8988T (cell line): Measurements from ENCODE around the gene B4GALNT3.
A peak's percentile ranks its signal among the peaks of the same experiment; 100 is the strongest.
"Not testable (repeated sequence)": the region's sequence is repeated elsewhere in the genome, so short reads cannot be mapped to it uniquely, and the experiment has no call there.

Source experiments
- DNase-seq: peaks from one replicate; pipeline ENCODE4 v3.0.0; 2011

B4GALNT3 gene

GRCh38 chr12:561391-561705, 101.6 kb downstream of the B4GALNT3 start:
- DNase-seq = no peak

GRCh38 chr12:561908-562593, 102.3 kb downstream of the B4GALNT3 start:
- no peak for DNase-seq

- DNase-seq = no peak
These were observed 102.9 kb downstream of the B4GALNT3 start for GRCh38 chr12:562634-563033.

GRCh38 chr12:563250-563781, 103.6 kb downstream of the B4GALNT3 start:
- no peak for DNase-seq

GRCh38 chr12:563787-564298, 104.1 kb downstream of the B4GALNT3 start:
- no peak for DNase-seq

- DNase-seq = no peak
These were observed 105.4 kb downstream of the B4GALNT3 start for GRCh38 chr12:565161-565560.

DNA sequence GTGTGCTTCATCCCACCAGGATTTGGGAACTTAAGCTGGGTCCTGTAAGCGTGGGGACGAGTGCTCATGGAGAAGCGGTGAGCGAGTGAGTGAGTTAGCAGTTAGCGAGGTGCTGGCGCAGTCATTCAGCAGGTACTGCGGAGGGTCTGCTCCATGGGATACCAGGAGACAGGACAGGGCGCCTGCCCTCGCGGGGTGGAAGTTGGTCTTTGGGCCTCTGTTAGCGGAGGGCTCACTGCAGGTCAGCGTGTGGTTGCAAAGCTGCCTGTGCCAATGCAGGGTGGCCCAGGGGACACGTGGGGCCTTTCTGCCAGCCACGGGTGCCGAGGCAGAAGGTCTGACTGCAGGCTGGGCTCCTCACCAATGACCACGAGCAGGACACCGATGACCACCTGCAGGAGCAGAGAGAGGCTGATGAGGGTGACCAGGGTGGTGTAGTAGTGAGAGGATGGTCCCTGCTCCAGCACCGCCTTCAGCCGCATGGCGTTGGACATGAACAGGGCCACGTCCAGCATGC, 105.9 kb downstream of the B4GALNT3 start:
- no peak for DNase-seq

- DNase-seq = no peak
These were observed 108.7 kb downstream of the B4GALNT3 start for GRCh38 chr12:568486-568885.

GRCh38 chr12:569091-569676, 109.4 kb downstream of the B4GALNT3 start:
- no peak for DNase-seq

GRCh38 chr12:569803-570434, 110.2 kb downstream of the B4GALNT3 start:
- DNase-seq = peak; percentile 87

- peak; percentile 80 for DNase-seq
These were observed 110.7 kb downstream of the B4GALNT3 start for GRCh38 chr12:570435-570920.

DNA sequence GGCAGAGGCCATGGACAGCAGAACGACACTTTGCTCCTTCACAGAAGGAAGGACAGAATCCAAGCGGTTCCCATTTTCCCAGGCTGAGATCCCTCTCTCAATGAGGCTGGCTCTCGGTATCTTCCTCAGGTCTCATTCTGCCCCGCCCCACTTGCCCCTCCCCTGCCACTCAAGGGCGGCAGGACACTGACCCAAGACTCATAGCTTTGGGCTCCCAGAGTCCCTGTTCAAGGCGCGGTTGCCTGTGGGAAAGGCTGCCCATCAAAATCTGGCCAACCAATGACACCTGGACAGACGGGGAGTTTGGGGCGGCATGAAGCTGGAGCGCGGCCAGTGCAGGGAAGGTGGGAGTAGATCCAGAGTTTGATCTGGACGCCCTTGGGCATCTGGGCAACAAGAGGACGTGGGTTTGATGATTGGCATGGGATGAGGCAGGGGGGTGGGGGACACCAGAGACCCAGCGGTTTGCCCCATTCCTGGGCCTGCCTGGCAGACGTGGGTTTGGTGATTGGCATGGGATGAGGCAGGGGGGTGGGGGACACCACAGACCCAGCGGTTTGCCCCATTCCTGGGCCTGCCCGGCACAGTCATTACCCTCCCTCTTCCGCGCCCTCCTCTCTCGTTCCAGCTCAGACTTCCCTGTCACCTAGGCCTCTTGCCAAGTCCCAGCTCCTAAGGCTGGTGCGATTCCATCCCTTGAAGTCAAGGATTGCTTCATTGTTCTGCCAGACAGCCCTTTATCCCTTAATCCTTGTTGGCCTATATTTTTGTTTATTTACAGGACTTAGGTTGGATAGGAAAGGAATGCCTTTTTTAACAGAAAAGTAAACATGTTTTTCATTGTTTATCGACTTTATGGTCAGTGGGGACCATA, 111.4 kb downstream of the B4GALNT3 start:
- DNase-seq = peak; percentile 56

- DNase-seq = no peak
These were observed 112.2 kb downstream of the B4GALNT3 start for GRCh38 chr12:571795-572531.

DNA sequence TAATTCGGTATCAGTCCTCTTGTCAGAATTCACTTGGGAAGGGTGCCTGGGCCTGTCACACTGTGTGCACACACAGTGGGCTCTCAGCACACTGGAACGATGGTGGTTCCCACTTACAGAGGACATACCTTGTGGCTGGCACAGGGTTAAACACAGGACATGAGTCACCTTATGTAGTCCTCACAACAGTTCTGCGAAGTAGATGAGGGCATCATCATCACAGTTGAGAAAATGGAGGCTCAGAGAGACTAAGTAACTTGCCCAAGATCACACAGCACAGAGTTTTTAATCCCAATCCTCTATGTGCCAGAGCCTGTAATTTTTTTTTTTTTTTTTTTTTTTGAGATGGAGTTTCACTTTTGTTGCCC, 112.8 kb downstream of the B4GALNT3 start:
- DNase-seq = no peak

DNA sequence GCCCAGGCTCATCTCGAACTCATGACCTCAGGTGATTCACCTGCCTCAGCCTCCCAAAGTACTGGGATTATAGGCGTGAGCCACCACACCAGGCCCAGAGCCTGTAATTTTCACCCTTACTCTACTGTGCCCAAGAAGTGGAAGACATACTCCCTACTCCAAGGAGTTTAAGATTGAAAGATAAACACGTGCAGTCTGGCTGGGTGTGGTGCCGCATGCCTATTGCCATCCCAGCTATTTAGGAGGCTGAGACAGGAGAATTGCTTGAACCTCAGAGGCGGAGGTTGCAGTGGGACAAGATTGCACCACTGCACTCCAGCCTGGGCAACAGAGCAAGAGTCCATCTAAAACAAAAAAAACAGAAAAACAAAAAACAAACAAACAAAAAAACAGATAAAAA, 113.5 kb downstream of the B4GALNT3 start:
- DNase-seq = no peak

DNA sequence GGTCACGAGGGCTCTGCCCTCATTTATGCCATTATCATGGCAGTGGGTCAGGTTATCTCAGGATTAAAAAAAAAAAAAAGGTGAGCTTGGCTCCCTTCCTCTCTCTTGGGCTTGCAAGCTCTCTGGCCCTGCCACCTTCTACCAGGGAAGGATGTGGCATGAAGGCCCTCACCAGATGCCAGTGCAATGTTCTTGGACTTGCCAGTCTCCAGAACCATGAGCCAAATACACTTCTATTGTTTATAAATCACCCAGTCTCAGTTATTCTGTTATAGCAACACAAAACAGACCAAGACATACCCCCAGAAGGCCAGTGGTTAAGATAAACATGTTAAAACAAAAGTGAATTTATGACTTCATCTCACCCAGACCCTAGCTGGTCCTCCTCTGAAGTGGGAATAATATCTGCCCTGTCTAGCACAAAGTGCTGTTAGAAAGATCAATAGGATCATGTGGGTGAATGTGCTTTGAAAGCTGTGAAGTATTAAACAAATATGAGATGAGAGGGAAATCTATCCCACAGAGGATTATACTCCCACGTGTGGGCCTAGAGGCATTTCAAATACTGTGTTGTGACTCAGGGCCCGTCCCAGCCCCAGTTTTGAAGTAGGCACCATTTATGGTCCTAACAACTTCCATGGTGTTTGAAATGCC, 114.9 kb downstream of the B4GALNT3 start:
- DNase-seq = no peak

GRCh38 chr12:575129-575502, 115.4 kb downstream of the B4GALNT3 start:
- DNase-seq = no peak

DNA sequence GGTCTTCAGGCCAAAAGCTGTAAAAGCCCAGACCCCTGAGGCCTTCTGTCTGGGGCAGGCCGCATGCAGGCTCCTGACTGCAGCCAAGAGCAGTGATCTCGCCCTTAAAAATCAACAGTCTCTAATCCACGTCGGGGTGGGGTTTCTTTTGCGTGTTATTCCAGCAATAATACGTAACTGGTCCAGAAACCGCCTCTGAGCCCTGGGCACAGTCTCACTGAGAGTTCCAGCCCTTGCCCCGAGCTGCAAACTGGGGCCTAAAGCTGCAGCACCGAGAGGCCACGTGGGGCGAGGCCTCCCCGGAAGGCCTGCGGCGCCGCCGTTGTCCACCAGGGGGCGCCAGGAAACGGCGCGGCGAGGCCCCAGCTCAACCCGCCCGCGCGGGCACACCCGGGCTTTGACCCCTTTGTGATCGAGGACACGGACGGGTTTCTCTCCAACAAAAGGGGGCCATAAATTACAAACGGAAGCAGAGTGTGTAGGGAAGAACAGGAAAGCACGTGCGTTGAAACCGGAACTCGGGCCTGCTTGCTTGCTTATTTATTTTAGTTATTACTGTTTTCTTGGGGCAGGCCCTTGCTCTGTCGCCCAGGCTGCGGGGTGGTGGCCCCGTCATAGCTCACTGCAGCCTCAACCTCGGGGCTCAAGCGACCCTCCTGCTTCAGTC, 116.3 kb downstream of the B4GALNT3 start:
- DNase-seq = peak; percentile 84

GRCh38 chr12:576615-577110, 116.9 kb downstream of the B4GALNT3 start:
- DNase-seq = no peak

- not testable (repeated sequence) for DNase-seq
These were observed 118.4 kb downstream of the B4GALNT3 start for GRCh38 chr12:577994-578747.
